GM23248 (cell line): ENCODE results near the gene BOLA2B. TPM values are rescaled to one million over a fixed set of nuclear protein-coding genes. Genes with fewer than 3 reads are reported as not detected.
A peak's percentile ranks its signal among the peaks of the same experiment; 100 is the strongest.
"Not testable (repeated sequence)": the region's sequence is repeated elsewhere in the genome, so short reads cannot be mapped to it uniquely, and the experiment has no call there.

Source experiments
- DNase-seq: peaks from one replicate; pipeline ENCODE4 v3.0.0-alpha.2; 2015
- H2AFZ ChIP-seq: fragments of 200-600 bp; sonication (generic); 2 replicates; pipeline ENCODE4 v1.6.1; 2016; ENCODE audit warnings: antibody characterized with exemption
- H3F3A ChIP-seq: fragments of 200-600 bp; sonication (generic); 2 replicates; pipeline ENCODE4 v1.6.1; 2016; ENCODE audit warnings: mild to moderate bottlenecking, antibody characterized with exemption, mixed run types; ENCODE audit not compliant: insufficient read depth
- H3K27ac ChIP-seq: fragments of 200-600 bp; sonication (generic); 2 replicates; pipeline ENCODE4 v1.5.1; 2016; ENCODE audit warnings: mild to moderate bottlenecking
- H3K27me3 ChIP-seq: fragments of 200-600 bp; sonication (generic); replicated peaks from 2 replicates; pipeline ENCODE4 v1.6.1; 2016; ENCODE audit warnings: mild to moderate bottlenecking; ENCODE audit not compliant: insufficient read depth
- H3K36me3 ChIP-seq: fragments of 200-600 bp; sonication (generic); 2 replicates; pipeline ENCODE4 v1.6.1; 2016; ENCODE audit warnings: low read depth, mild to moderate bottlenecking
- H3K4me1 ChIP-seq: fragments of 200-600 bp; sonication (generic); 2 replicates; pipeline ENCODE4 v1.6.1; 2016; ENCODE audit warnings: mild to moderate bottlenecking; ENCODE audit not compliant: insufficient read depth
- H3K4me2 ChIP-seq: fragments of 200-600 bp; sonication (generic); one replicate; pipeline ENCODE4 v1.6.1; 2016; ENCODE audit warnings: mild to moderate bottlenecking; ENCODE audit not compliant: unreplicated experiment
- H3K4me3 ChIP-seq: fragments of 200-600 bp; sonication (generic); 2 replicates; pipeline ENCODE4 v1.5.1; 2016; ENCODE audit warnings: mild to moderate bottlenecking
- H3K79me2 ChIP-seq: fragments of 200-600 bp; sonication (generic); 2 replicates; pipeline ENCODE4 v1.6.1; 2016; ENCODE audit warnings: mild to moderate bottlenecking; ENCODE audit not compliant: insufficient read depth
- H3K9ac ChIP-seq: fragments of 200-600 bp; sonication (generic); 2 replicates; pipeline ENCODE4 v1.6.1; 2016; ENCODE audit warnings: mild to moderate bottlenecking
- H3K9me2 ChIP-seq: fragments of 200-600 bp; sonication (generic); 2 replicates; pipeline ENCODE4 v1.6.1; 2016; ENCODE audit warnings: mixed run types, mild to moderate bottlenecking, moderate library complexity; ENCODE audit not compliant: insufficient read depth
- H3K9me3 ChIP-seq: fragments of 200-600 bp; sonication (generic); one replicate; pipeline ENCODE4 v1.6.1; 2017; ENCODE audit warnings: low read depth
- H4K20me1 ChIP-seq: fragments of 200-600 bp; sonication (generic); 2 replicates; pipeline ENCODE4 v1.6.0; 2016; ENCODE audit not compliant: insufficient read depth
- WGBS, 2 experiments: methylation state at CpG; one replicate each; pipeline ENCODE4 v1.1.6; 2015 to 2017; ENCODE audit warnings: low lambda C conversion rate in 2 of 2, low coverage in 1 of 2; ENCODE audit errors: missing lambda C conversion rate in 2 of 2; 5-methylcytosine and 5-hydroxymethylcytosine counted together
- in situ Hi-C: fragments of 300-500 bp; cut with MboI; formaldehyde crosslinking; loops from 2 replicates; pipeline ENCODE4 v1.15.0; 2020
- polyA plus RNA-seq: library from polyadenylated mRNA; unstranded; fragments of >200 nt; fragmentation: Nextera tagmentation; extraction: Ambion mirVana; gene quantifications from 2 replicates; pipeline ENCODE4 v1.2.1, GENCODE V29; 2016
- total RNA-seq: library from RNA; depleted of rRNA; stranded (reverse); fragments of >200 nt; shearing (Covaris generic); gene quantifications from 2 replicates; pipeline ENCODE4 v1.2.3, GENCODE V29; 2014

The BOLA2B gene
- total and polyA plus RNA-seq, 2 experiments from 2014 or later, result 146 to 155 TPM

DNA sequence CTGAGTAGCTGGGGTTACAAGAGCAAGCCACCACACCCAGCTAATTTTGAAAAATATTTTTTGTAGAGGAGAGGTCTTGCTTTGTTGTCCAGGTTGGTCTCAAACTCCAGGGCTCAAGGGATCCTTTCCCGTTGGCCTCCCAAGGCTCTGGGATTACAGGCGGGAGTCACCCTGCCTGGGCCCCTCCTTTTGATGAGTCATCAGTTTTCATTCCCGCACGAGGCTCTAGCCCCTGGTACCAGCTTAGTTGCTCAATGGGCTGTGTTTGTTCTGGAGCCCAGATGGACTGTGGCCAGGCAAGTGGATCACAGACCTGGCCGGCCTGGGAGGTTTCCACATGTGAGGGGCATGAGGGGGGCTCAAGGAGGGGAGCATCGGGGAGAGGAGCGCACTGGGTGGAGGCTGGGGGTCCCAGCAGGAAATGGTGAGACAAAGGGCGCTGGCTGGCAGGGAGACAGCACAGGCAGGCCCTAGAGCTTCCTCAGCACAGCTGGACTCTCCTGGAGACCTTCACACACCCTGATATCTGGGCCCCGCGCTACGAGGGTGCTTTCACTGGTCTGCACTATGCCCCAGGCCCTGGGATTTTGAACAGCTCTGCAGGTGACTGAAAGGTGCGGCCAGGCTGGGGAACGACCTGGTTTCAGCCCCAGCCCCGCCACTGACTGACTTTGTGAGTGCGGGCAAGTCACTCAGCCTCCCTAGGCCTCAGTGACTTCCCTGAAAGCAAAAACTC lies 6.3 kb upstream of the BOLA2B start:
- H2AFZ ChIP-seq, H3F3A ChIP-seq, H3K4me2 ChIP-seq, H3K27me3 ChIP-seq, H3K79me2 ChIP-seq, in situ Hi-C loops, H3K4me3 ChIP-seq, H3K9ac ChIP-seq, H3K4me1 ChIP-seq, H3K9me2 ChIP-seq, DNase-seq, H3K36me3 ChIP-seq, H3K27ac ChIP-seq, H4K20me1 ChIP-seq, H3K9me3 ChIP-seq: not testable (repeated sequence)
- no CpG with 5 or more reads among the region's 15 CpGs for WGBS, 2 experiments

DNA sequence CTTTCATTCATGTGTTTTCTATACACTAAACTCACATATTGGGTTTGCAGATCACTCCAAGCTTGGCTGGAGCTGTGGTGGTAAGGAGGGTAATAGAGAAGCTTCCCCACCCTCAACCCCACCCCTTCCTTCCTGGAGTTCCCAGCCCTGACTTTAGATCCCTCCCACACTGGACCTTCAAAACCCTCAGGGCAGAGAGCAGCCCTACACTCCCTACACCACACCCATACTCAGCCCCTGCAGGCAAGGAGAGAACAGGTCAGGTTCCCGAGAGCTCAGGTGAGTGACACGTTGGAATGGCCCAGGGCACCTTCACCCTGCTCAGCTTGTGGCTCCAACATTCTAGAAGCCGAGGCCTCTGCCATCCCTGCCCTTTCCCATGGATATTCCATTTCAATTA lies 5.6 kb upstream of the BOLA2B start, which contains the start of gene SULT1A3:
Gene SULT1A3, plus strand, starts transcription at position 207 of the 400 bp plus-strand sequence. CDS start 1,474 bp downstream, outside the sequence.
- H3K36me3 ChIP-seq, DNase-seq, H3K79me2 ChIP-seq, H3K27ac ChIP-seq, H3K4me1 ChIP-seq, H3K4me2 ChIP-seq, H3K27me3 ChIP-seq, H3K9ac ChIP-seq, H3K9me2 ChIP-seq, H3K9me3 ChIP-seq, H4K20me1 ChIP-seq, H3K4me3 ChIP-seq, H3F3A ChIP-seq, H2AFZ ChIP-seq, in situ Hi-C loops: not testable (repeated sequence)
- WGBS, 2 experiments, result no CpG with 5 or more reads among the region's 3 CpGs

DNA sequence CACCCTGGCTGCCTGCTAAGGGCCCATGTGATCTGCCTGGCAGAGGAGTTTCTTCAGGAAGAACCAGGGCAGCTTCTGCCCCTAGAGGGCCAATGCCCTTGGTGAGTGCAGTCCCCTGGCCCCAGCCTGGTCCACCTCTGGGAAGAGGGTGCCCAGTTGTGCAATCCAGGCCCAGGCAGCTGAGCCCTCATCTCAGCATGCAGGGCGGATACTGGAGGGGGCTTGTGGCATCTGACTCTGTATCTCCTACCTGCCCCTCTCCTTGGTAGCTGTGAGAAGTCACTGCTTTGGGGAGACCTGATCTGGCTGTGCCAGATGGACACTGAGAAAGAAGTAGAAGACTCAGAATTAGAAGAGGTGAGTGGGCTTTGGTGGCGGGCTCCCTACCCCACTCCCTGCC lies 3.5 kb upstream of the BOLA2B start:
- in situ Hi-C loops, H2AFZ ChIP-seq, H3F3A ChIP-seq, H3K27me3 ChIP-seq, H4K20me1 ChIP-seq, H3K79me2 ChIP-seq, H3K9ac ChIP-seq, DNase-seq, H3K36me3 ChIP-seq, H3K4me1 ChIP-seq, H3K4me2 ChIP-seq, H3K9me3 ChIP-seq, H3K27ac ChIP-seq, H3K9me2 ChIP-seq, H3K4me3 ChIP-seq: not testable (repeated sequence)
- WGBS, 2 experiments, result 94 to 100% methylated on average over 1 of the region's 2 CpGs

DNA sequence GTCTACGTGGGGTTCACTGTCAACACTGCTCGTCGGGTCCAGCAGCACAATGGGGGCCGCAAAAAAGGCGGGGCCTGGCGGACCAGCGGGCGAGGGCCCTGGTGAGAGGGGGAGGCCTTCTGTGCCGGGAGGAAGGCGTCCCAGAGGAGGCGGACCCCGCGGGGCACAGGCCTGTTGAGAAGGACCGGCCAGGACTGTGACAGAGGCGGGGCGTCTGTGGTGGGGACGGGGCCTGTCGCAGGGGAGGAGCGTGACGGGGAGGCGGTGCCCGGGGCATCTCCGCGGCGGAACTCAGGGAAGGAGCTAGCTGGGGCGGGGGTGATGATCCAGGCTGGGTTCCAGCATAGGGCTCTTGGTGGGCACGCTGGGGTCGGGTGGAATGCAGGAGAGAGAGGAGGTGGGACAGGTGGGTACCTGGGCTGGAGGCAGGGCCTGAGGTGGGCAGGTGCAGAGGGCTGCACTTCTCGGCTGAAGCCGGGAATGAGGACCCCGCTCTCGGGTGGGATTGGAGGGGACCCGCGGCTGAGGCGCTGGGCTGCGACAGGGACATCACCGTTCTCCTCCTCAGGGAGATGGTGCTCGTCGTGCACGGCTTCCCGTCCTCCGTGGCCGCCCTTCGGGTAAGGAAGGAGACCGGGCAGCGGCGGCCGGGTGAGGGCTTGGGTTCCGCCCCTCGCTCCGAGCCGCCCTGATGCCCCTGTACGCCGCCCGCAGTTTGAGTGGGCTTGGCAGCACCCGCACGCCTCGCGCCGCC lies 883 bp upstream of the BOLA2B start:
- H3K4me1 ChIP-seq, H2AFZ ChIP-seq, H3K9me3 ChIP-seq, H3K27ac ChIP-seq, DNase-seq, H3F3A ChIP-seq, H3K27me3 ChIP-seq, H3K36me3 ChIP-seq, H3K79me2 ChIP-seq, H3K9me2 ChIP-seq, in situ Hi-C loops, H4K20me1 ChIP-seq: not testable (repeated sequence)
- H3K9ac ChIP-seq, result peak overlapping the region; percentile 57
- WGBS, 2 experiments, result 6 to 8% methylated on average over 11 to 18 of the region's 60 CpGs
- peak overlapping the region; percentile 53 for H3K4me2 ChIP-seq
- H3K4me3 ChIP-seq, result peak overlapping the region; percentile 70

DNA sequence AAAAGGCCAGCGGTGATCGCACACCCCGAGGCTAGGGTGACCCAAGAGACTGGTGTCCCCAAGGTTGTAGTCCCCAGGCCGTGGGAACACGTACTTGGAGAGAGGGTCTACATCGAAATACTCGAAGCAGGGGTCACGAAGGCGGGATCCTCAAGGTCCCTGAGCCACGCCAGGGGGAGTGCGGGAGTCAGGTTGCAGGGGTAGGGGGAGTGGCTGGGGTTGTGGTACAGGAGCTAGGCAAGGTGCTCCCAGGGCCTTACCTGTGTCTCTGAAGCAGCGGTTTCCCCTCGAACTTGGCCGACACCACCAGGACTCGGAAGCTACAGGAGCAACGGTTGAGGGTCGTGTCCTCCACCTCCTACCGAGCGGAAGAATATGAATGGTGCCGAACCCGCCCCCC lies 368 bp downstream of the BOLA2B start:
- H3K27me3 ChIP-seq, H3K4me3 ChIP-seq, H3K9ac ChIP-seq, H3K9me2 ChIP-seq, DNase-seq, H3K9me3 ChIP-seq, H3K36me3 ChIP-seq, in situ Hi-C loops, H3K79me2 ChIP-seq, H4K20me1 ChIP-seq, H3F3A ChIP-seq, H3K27ac ChIP-seq, H3K4me2 ChIP-seq, H2AFZ ChIP-seq, H3K4me1 ChIP-seq: not testable (repeated sequence)
- no CpG with 5 or more reads among the region's 21 CpGs for WGBS, 2 experiments

DNA sequence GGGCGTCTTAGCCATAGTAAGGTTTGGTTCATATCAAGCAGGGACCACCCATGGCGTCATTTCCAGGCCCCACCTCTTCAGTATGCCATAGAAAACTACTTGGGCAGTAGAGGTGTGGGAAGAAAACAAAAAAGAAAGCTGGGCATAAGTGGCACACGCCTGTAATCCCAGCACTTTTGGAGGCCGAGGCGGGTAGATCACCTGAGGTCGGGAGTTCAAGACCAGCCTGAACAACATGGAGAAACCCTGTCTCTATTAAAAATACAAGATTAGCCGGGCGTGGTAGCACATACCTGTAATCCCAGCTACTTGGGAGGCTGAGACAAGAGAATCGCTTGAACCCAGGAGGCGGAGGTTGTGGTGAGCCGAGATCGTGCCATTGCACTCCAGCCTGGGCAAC lies 2.3 kb downstream of the BOLA2B start:
- H3K9me3 ChIP-seq, H3K36me3 ChIP-seq, H4K20me1 ChIP-seq, H3K79me2 ChIP-seq, DNase-seq, H3K9me2 ChIP-seq, H3K4me3 ChIP-seq, H3K27ac ChIP-seq, H3K4me1 ChIP-seq, H3F3A ChIP-seq, H2AFZ ChIP-seq, in situ Hi-C loops, H3K27me3 ChIP-seq, H3K4me2 ChIP-seq, H3K9ac ChIP-seq: not testable (repeated sequence)
- 92 to 94% methylated on average over 3 to 6 of the region's 12 CpGs for WGBS, 2 experiments
